Gastroesophageal sphincter (tissue), 4 donors: ENCODE data around the gene LTO1. TPM values are rescaled to one million over a fixed set of nuclear protein-coding genes. Genes with fewer than 3 reads are reported as not detected.

ENCODE experiments used
- ATAC-seq: fragments of 150-250 bp; one replicate; pipeline ENCODE4 v1.9.1; 2016; ENCODE audit warnings: mild to moderate bottlenecking, moderate library complexity
- H3K27ac ChIP-seq, 4 donors: fragments of 200-600 bp; sonication (generic) in 3 of 4; 1 replicate in 3 of 4; 2 replicates in 1 of 4; pipeline ENCODE4 v1.5.1; 2016 to 2019
- H3K27me3 ChIP-seq: fragments of 200-600 bp; sonication (generic); one replicate; pipeline ENCODE4 v1.5.1; 2019
- H3K36me3 ChIP-seq, 2 donors: fragments of 200-600 bp; sonication (generic); one replicate each; pipeline ENCODE4 v1.5.1; 2019; ENCODE audit warnings: control low read depth in 1 of 2
- H3K4me1 ChIP-seq, 3 donors: fragments of 200-600 bp; sonication (generic); 1 replicate in 2 of 3; 2 replicates in 1 of 3; pipeline ENCODE4 v1.5.1; 2016 to 2019; ENCODE audit warnings: control low read depth in 2 of 3
- H3K4me3 ChIP-seq, 2 donors: fragments of 200-600 bp; sonication (generic); one replicate each; pipeline ENCODE4 v1.5.1; 2019; ENCODE audit warnings: mild to moderate bottlenecking in 1 of 2, moderate library complexity in 1 of 2
- H3K9me3 ChIP-seq, 3 donors: fragments of 200-600 bp; sonication (generic); one replicate each; pipeline ENCODE4 v1.5.1; 2017 to 2019; ENCODE audit warnings: control low read depth in 2 of 3
- EP300 ChIP-seq: sonication (generic); formaldehyde crosslinking; IDR thresholded peaks from one replicate; pipeline ENCODE4 v1.6.1; 2017; ENCODE audit warnings: antibody characterized with exemption, mild to moderate bottlenecking
- POLR2A ChIP-seq, 2 donors: fragments of 450-650 bp; IDR thresholded peaks; one replicate each; pipeline ENCODE4 v1.6.1; 2017; ENCODE audit warnings: antibody characterized with exemption in 2 of 2, mild to moderate bottlenecking in 2 of 2, moderate library complexity in 1 of 2
- POLR2AphosphoS5 ChIP-seq: sonication (generic); formaldehyde crosslinking; IDR thresholded peaks from one replicate; pipeline ENCODE4 v1.6.1; 2017; ENCODE audit warnings: antibody characterized with exemption
- WGBS, 2 donors: methylation state at CpG; one replicate each; pipeline ENCODE4 v1.1.5; 2018; ENCODE audit warnings: low coverage in 1 of 2; 5-methylcytosine and 5-hydroxymethylcytosine counted together
- total RNA-seq, 4 donors: library from RNA; depleted of rRNA; stranded (reverse); fragments of >200 nt; gene quantifications; one replicate each; pipeline ENCODE4 v1.1.0, GENCODE V29; 2016
- TF ChIP-seq, protein P1 (sequence below), 4 experiments: fragments of 200-600 bp in 2 of 4; fragments of 450-650 bp in 2 of 4; sonication (generic) in 1 of 4; IDR thresholded peaks; one replicate each; pipeline ENCODE4 v1.5.1; 2017 to 2019; ENCODE audit warnings: antibody characterized with exemption in 4 of 4, mild to moderate bottlenecking in 2 of 4, moderate library complexity in 2 of 4

Gene LTO1
- total RNA-seq, 4 donors from 2014 or later: 13.7 to 34.4 (median 18.0) TPM

DNA sequence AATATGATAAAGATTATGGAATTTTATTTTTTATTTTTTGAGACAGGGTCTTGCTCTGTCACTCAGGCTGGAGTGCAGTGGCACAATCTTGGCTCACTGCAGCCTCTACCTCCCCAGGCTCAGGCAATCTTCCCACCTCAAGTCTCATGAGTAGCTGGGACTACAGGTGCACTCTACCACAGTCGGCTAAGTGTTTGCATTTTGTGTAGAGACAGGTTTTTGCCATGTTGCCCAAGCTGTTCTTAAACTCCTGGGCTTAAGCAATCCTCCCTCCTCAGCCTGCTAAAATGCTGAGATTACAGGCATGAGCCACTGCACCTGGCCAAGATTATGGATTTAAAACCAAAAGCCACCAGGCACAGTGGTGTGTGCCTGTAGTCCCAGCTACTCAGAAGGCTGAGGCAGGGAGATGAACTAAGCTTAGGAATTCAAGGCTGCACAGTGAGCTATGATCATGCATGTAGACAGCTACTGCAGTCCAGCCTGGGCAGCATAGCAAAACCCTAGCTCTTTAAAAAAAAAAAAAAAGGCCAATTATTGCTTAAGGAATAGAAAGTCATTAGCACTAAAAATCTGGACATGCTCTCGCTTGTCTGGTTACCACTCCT lies 54.4 kb downstream of the LTO1 start:
- Histone ChIP-seq H3K9me3 (no peaks in the 10 kb centered on the region), H3K27me3 (peaks cover 22% of the 10 kb centered on the region), H3K4me1 (peaks cover 0 to 6% (median 0%) of the 10 kb centered on the region in 3 donors), H3K27ac (no peak overlapping the region), H3K4me3 (no peak overlapping the region), H3K36me3 (no peaks in the 10 kb centered on the region)
- TF ChIP-seq POLR2AphosphoS5 (no peak), EP300 (no peak), POLR2A (IDR thresholded peaks at IDR 0.05) (no peak)
- TF ChIP-seq, protein P1, sequence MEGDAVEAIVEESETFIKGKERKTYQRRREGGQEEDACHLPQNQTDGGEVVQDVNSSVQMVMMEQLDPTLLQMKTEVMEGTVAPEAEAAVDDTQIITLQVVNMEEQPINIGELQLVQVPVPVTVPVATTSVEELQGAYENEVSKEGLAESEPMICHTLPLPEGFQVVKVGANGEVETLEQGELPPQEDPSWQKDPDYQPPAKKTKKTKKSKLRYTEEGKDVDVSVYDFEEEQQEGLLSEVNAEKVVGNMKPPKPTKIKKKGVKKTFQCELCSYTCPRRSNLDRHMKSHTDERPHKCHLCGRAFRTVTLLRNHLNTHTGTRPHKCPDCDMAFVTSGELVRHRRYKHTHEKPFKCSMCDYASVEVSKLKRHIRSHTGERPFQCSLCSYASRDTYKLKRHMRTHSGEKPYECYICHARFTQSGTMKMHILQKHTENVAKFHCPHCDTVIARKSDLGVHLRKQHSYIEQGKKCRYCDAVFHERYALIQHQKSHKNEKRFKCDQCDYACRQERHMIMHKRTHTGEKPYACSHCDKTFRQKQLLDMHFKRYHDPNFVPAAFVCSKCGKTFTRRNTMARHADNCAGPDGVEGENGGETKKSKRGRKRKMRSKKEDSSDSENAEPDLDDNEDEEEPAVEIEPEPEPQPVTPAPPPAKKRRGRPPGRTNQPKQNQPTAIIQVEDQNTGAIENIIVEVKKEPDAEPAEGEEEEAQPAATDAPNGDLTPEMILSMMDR (IDR thresholded peaks at IDR 0.05): no peak
- WGBS, 2 donors: 43 to 94% methylated on average over 2 of the region's 2 CpGs
- no peak for ATAC-seq

DNA sequence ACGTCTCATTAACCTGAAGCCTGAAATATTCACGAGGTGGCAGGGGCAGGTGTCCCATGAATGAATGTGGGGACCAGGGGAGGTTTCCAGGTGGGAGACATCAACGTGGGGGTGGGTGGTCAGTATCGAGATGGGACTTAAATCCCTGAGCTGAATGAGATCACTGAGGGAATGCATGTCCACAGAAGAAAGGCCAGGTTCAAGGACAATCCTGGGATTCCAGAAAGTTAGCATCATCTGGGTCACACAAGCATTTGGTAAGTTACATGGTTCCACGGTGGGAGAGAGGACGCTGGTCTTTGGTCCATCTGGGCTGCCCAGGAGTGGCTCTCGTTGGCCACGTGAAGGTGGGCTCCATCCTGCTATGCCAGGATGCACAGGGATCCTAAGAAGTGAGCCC lies 56.9 kb downstream of the LTO1 start:
- no peak for ATAC-seq
- no peaks in the 10 kb centered on the region for H3K4me1 ChIP-seq
- no peak overlapping the region for H3K4me3 ChIP-seq
- H3K36me3 ChIP-seq: no peaks in the 10 kb centered on the region
- H3K27ac ChIP-seq: no peak overlapping the region
- H3K9me3 ChIP-seq: no peaks in the 10 kb centered on the region
- TF ChIP-seq POLR2AphosphoS5 (no peak), POLR2A (IDR thresholded peaks at IDR 0.05) (no peak), EP300 (no peak)
- TF ChIP-seq, protein P1 (IDR thresholded peaks at IDR 0.05): no peak
- 86 to 89% methylated on average over 5 to 6 of the region's 8 CpGs for WGBS, 2 donors
- peaks cover 22% of the 10 kb centered on the region for H3K27me3 ChIP-seq

DNA sequence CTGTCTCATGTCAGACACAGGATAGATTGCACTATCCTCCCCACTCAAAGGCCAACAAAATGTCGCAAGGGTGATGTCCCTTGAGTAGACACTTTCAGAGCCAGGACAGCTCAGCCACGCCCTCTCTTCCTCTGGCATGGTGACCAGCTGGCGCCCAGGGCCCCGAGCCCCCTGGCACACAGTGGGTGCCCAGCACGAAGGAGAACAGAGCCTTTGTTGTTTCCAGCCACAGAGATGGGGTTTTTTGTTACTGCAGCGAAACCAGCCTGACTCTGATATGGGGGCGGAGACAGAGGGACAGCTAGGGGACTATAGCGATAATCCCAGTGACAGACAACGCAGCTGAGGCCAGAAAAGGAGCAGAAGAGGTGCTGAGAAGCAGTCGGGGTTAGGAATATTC lies 57.5 kb downstream of the LTO1 start:
- Histone ChIP-seq H3K27ac (no peak overlapping the region), H3K4me1 (no peaks in the 10 kb centered on the region), H3K27me3 (peaks cover 22% of the 10 kb centered on the region), H3K36me3 (no peaks in the 10 kb centered on the region), H3K4me3 (no peak overlapping the region), H3K9me3 (no peaks in the 10 kb centered on the region)
- TF ChIP-seq POLR2AphosphoS5: no peak
- no peak for TF ChIP-seq EP300
- no peak for TF ChIP-seq POLR2A (IDR thresholded peaks at IDR 0.05)
- TF ChIP-seq, protein P1 (IDR thresholded peaks at IDR 0.05): no peak
- WGBS, 2 donors: 65 to 72% methylated on average over 3 to 4 of the region's 10 CpGs
- no peak for ATAC-seq

DNA sequence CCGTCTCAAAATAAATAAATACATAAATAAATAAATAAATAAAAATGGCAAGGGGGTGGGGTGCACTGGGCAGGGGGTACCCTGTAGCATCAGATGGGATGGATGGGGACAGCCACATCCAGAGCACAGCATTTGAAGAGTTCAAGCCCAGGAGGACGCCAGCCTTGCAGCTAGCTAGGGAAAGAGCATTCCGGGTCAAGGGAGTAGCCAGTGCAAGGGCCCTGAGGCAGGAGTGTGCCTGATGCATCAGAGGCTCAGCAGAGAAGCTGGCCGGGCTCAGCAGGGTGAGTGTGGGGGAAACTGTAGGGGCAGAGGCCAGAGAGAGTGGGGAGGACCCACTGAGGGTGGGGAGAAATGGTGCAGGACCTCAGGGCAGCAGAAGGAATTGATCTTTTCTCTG lies 57.9 kb downstream of the LTO1 start:
- Histone ChIP-seq H3K27ac (no peak overlapping the region), H3K27me3 (peaks cover 22% of the 10 kb centered on the region), H3K36me3 (no peaks in the 10 kb centered on the region), H3K9me3 (no peaks in the 10 kb centered on the region), H3K4me1 (no peaks in the 10 kb centered on the region), H3K4me3 (no peak overlapping the region)
- TF ChIP-seq EP300: no peak
- TF ChIP-seq POLR2A (IDR thresholded peaks at IDR 0.05): no peak
- TF ChIP-seq, protein P1 (IDR thresholded peaks at IDR 0.05): no peak
- TF ChIP-seq POLR2AphosphoS5: no peak
- WGBS, 2 donors: 70 to 90% methylated on average over 2 to 4 of the region's 4 CpGs
- ATAC-seq: no peak

Other genes with a start within 250 kb of the LTO1 start
- not detected for gene LINC01488, start 193.7 kb downstream of the LTO1 start, total RNA-seq
- gene CCND1, start 34.2 kb downstream of the LTO1 start, total RNA-seq: 100 to 1,000 TPM in 1 of 4 donors, 10 to 100 TPM in 3; 24.1 to 110 (median 51.9) TPM
- not detected for gene FGF19, start 28.7 kb upstream of the LTO1 start, total RNA-seq
- gene FGF4, start 100.0 kb upstream of the LTO1 start, total RNA-seq: not detected
- not detected for gene FGF3, start 144.1 kb upstream of the LTO1 start, total RNA-seq